Kidney epithelial cell (primary cell): ENCODE results near the gene BMP7. TPM values are rescaled to one million over a fixed set of nuclear protein-coding genes. Genes with fewer than 3 reads are reported as not detected.

Source experiments
- DNase-seq: peaks from one replicate; pipeline ENCODE4 v3.0.0-alpha.2; 2010; ENCODE audit warnings: low read depth
- H3K27me3 ChIP-seq: 2 replicates; pipeline ENCODE4 v1.6.0; 2011; ENCODE audit warnings: low read length; ENCODE audit not compliant: control insufficient read depth, insufficient read depth
- H3K36me3 ChIP-seq: 2 replicates; pipeline ENCODE4 v1.5.1; 2011; ENCODE audit warnings: low read length; ENCODE audit not compliant: control insufficient read depth, insufficient read depth
- H3K4me3 ChIP-seq: 2 replicates; pipeline ENCODE4 v1.5.1; 2011; ENCODE audit warnings: low read depth, mild to moderate bottlenecking, control low read depth, low read length
- total RNA-seq: library from RNA; depleted of rRNA; stranded (reverse); fragments of >200 nt; gene quantifications from 2 replicates; pipeline ENCODE4 v1.2.3, GENCODE V29; 2015
- TF ChIP-seq, protein P1 (sequence below): IDR thresholded peaks from 2 replicates; pipeline ENCODE4 v1.5.1; 2011; ENCODE audit warnings: mild to moderate bottlenecking, moderate library complexity, low read length, control low read depth, inconsistent platforms; ENCODE audit not compliant: insufficient read depth, poor library complexity, severe bottlenecking

The BMP7 gene
- total RNA-seq, 1 donor from 2014 or later = 21.8 TPM

DNA sequence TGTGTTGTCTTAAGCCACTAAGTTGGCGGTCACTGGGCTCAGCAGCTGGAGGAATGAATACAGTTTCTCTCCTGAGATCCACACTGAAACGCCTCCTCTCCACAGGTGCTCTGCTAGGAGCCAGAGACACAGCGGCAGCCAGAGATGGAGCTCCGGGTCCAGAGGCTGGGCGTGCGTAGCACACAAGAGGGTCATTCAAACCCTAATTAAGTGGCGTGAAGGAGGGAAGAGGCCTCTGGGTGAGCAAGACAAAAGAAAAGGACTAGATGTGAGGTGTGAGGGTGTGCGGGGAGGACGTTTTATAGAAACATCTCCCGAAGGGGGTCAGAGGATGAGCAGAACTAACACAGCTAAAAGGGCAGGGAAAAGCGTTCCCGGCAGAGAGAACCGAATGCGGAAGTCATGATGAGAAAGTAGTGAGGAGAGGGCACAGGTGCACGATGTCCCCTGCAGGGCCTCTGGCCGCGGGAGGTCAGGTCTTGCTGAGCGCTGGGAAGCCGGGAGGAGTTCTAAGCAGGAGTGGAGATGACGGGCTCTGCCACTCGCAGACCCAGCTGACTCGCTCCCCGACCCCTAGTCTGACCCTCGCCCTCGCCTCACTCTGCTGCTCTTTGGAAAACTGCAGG is 54.4 kb downstream of the BMP7 start:
- TF ChIP-seq, protein P1, sequence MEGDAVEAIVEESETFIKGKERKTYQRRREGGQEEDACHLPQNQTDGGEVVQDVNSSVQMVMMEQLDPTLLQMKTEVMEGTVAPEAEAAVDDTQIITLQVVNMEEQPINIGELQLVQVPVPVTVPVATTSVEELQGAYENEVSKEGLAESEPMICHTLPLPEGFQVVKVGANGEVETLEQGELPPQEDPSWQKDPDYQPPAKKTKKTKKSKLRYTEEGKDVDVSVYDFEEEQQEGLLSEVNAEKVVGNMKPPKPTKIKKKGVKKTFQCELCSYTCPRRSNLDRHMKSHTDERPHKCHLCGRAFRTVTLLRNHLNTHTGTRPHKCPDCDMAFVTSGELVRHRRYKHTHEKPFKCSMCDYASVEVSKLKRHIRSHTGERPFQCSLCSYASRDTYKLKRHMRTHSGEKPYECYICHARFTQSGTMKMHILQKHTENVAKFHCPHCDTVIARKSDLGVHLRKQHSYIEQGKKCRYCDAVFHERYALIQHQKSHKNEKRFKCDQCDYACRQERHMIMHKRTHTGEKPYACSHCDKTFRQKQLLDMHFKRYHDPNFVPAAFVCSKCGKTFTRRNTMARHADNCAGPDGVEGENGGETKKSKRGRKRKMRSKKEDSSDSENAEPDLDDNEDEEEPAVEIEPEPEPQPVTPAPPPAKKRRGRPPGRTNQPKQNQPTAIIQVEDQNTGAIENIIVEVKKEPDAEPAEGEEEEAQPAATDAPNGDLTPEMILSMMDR = no peak
- no peaks in the 10 kb centered on the region for H3K27me3 ChIP-seq
- no peaks in the 10 kb centered on the region for H3K36me3 ChIP-seq
- DNase-seq = no peak
- H3K4me3 ChIP-seq = no peak overlapping the region

DNA sequence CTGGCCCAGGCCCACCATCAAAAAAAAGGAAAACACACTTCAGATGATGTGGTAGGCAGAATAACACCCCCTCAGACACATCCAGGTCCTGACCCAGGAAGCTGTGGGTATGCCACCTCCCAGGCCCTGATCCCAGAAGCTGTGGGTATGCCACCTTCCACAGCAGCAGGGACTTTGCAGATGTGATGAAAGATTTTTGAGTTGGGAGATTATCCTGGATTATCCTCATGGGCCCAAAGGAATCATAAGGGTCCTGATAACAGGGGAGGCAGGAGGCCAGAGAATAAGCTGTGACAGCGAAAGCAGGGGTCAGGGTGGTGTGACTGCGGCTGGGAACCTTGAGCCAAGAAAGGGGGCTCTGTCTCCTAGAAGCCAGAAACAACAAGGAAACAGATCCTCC is 55.0 kb downstream of the BMP7 start:
- DNase-seq = no peak
- no peaks in the 10 kb centered on the region for H3K36me3 ChIP-seq
- TF ChIP-seq, protein P1 = no peak
- no peaks in the 10 kb centered on the region for H3K27me3 ChIP-seq
- H3K4me3 ChIP-seq = no peak overlapping the region

DNA sequence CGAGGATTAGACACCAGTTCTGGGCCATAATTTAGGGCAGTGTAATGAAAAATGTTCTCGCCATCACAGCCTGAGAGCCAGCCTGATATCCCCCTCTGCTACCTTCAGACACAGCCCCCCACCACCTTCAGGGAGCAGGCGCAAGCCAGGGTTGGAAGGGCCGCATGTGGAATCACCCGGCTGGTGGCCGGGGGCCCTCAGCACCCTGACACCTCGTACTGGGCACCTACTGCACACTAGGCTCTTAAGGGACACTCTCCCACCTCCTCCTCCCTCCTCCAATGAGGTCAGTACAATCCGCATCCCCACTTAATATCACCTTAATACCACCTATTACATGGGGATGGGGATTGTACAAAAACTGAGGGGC is 55.5 kb downstream of the BMP7 start:
- no peak overlapping the region for H3K4me3 ChIP-seq
- DNase-seq = no peak
- TF ChIP-seq, protein P1 = no peak
- no peaks in the 10 kb centered on the region for H3K36me3 ChIP-seq
- H3K27me3 ChIP-seq = no peaks in the 10 kb centered on the region

DNA sequence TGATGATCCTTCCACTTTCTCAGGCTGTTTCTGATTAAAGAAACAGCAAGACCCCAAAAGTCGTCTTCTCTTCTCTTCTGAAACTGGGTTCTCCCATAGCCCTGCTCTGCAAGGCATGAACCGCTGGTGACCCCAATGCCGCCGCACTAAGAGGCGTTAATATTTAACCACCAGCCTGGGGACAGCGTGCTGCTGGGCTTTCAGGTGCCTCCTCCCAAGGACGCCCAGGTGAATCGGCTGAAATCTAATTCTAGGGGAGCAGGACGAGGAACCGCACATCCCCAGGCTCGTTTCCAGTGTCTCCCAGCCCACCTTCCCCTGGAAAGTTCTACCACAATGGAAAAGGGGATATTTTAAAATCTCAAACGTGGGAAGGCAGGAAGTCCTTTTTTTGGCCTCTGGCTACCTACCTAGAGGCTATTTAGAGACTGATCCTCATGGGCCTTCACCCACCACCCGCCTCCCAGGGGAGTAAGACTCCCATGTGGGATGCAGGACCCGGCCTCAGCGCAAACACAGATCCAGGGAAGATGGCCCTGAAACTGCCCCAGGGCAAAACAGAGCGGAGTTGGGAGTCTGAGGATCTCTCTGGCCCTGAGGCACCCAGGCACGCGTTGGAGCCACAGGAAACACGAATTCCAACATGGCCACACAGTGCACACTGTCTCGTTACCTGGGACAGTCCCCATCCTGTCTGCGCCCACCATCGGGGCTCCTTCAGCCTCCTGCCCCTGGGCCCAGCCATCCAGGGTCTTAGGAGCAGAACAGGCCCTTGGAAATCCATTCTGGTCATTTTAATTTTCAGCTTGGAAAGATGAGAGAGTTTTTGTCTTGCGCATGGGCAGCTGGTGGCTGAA is 56.2 kb downstream of the BMP7 start:
- H3K36me3 ChIP-seq = no peaks in the 10 kb centered on the region
- TF ChIP-seq, protein P1 = no peak
- no peak overlapping the region for H3K4me3 ChIP-seq
- no peak for DNase-seq
- H3K27me3 ChIP-seq = no peaks in the 10 kb centered on the region

DNA sequence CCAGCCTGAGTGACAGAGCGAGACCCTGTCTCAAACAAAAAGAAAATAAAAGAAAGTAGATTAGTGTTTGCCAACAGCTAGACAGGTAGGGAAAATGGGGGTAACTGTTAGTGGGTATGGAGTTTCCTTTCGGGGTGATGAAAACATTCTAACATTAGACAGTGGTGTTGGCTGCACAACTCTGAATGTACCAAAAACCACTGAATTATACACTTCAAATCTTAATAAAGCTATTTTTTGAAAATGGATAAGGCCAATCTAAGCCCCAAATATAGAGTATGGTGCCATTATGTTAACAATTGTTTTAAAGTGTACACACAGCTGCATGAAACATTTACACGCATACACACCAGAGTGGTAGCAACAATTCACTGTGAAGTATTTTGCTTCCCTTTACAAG is 57.0 kb downstream of the BMP7 start:
- no peak for DNase-seq
- Histone ChIP-seq H3K4me3 (no peak overlapping the region), H3K36me3 (no peaks in the 10 kb centered on the region), H3K27me3 (no peaks in the 10 kb centered on the region)
- TF ChIP-seq, protein P1 = no peak
